IMR-90 (cell line): ENCODE measurements around the gene COL4A2. TPM values are rescaled to one million over a fixed set of nuclear protein-coding genes. Genes with fewer than 3 reads are reported as not detected.

Source experiments
- ATAC-seq: fragments of 200-7000 bp; cut with Tn5 transposase; 2 replicates; pipeline ENCODE4 v1.9.1; 2020; ENCODE audit warnings: low read depth, mild to moderate bottlenecking, moderate library complexity
- BruUV-seq: library from RNA; stranded (reverse); fragments of 400-500 nt; replicated peaks from 2 replicates; lab custom pipeline; 2021; lab: Mats Ljungman, UMichigan
- CTCF ChIA-PET: fragments of 300-600 bp; formaldehyde crosslinking; extraction: SDS; loops from one replicate; lab custom pipeline; 2021; ENCODE audit warnings: antibody characterized with exemption; lab: Yijun Ruan, JAX
- POLR2A ChIA-PET: fragments of 300-600 bp; sonication (Branson Sonifier 250); formaldehyde crosslinking; loops from one replicate; lab custom pipeline; 2022; ENCODE audit warnings: antibody characterized with exemption; ENCODE audit not compliant: unreplicated experiment; lab: Charles Lee
- DNase-seq: peaks from one replicate; pipeline ENCODE4 v3.0.0; 2013
- H2AFZ ChIP-seq: replicated peaks from 2 replicates; pipeline ENCODE3; 2013; ENCODE audit warnings: low read length, mild to moderate bottlenecking; ENCODE audit not compliant: poor library complexity
- H2AK5ac ChIP-seq: 2 replicates; pipeline ENCODE4 v1.6.1; 2013; ENCODE audit warnings: low read depth, low read length, inconsistent platforms
- H2AK9ac ChIP-seq: replicated peaks from 2 replicates; pipeline ENCODE3; 2013; ENCODE audit warnings: mild to moderate bottlenecking, low read depth, low read length, moderate library complexity; ENCODE audit not compliant: poor library complexity
- H2BK120ac ChIP-seq: 2 replicates; pipeline ENCODE4 v1.6.1; 2013; ENCODE audit warnings: low read depth, low read length, inconsistent platforms
- H2BK15ac ChIP-seq: 3 replicates; pipeline ENCODE4 v1.6.1; 2013; ENCODE audit warnings: low read depth, low read length, inconsistent platforms
- H2BK20ac ChIP-seq: 2 replicates; pipeline ENCODE4 v1.6.1; 2013; ENCODE audit warnings: low read depth, mild to moderate bottlenecking, inconsistent platforms, low read length, moderate library complexity
- H2BK5ac ChIP-seq: 2 replicates; pipeline ENCODE4 v1.6.1; 2013; ENCODE audit warnings: mild to moderate bottlenecking, low read depth, low read length, inconsistent platforms; ENCODE audit not compliant: poor library complexity, severe bottlenecking
- H3K14ac ChIP-seq: replicated peaks from 2 replicates; pipeline ENCODE4 v1.6.1; 2013; ENCODE audit warnings: low read depth, low read length, inconsistent platforms
- H3K18ac ChIP-seq: 2 replicates; pipeline ENCODE4 v1.6.1; 2013; ENCODE audit warnings: low read depth, low read length, control low read depth
- H3K23ac ChIP-seq: 2 replicates; pipeline ENCODE4 v1.6.1; 2013; ENCODE audit warnings: low read depth, low read length, inconsistent platforms
- H3K27ac ChIP-seq: 2 replicates; pipeline ENCODE4 v1.5.1; 2013; ENCODE audit warnings: mild to moderate bottlenecking, control low read depth, low read length; ENCODE audit not compliant: insufficient read depth
- H3K27me3 ChIP-seq: 2 replicates; pipeline ENCODE4 v1.6.1; 2013; ENCODE audit warnings: low read length; ENCODE audit not compliant: control insufficient read depth, insufficient read depth
- H3K36me3 ChIP-seq: 2 replicates; pipeline ENCODE4 v1.6.1; 2013; ENCODE audit warnings: low read length, mixed read lengths; ENCODE audit not compliant: control insufficient read depth, insufficient read depth
- H3K4ac ChIP-seq: 2 replicates; pipeline ENCODE4 v1.6.1; 2013; ENCODE audit warnings: low read depth, low read length, inconsistent platforms
- H3K4me1 ChIP-seq: 2 replicates; pipeline ENCODE4 v1.6.1; 2013; ENCODE audit warnings: low read length, mixed read lengths; ENCODE audit not compliant: control insufficient read depth, insufficient read depth
- H3K4me2 ChIP-seq: 2 replicates; pipeline ENCODE4 v1.6.1; 2013; ENCODE audit warnings: low read depth, mild to moderate bottlenecking, control low read depth, low read length, moderate library complexity
- H3K4me3 ChIP-seq: 2 replicates; pipeline ENCODE4 v1.5.1; 2013; ENCODE audit warnings: low read depth, mild to moderate bottlenecking, control low read depth, low read length, moderate library complexity; ENCODE audit not compliant: insufficient read depth
- H3K56ac ChIP-seq: 2 replicates; pipeline ENCODE4 v1.6.1; 2013; ENCODE audit warnings: low read length, inconsistent platforms; ENCODE audit not compliant: insufficient read depth; ENCODE audit errors: extremely low read depth
- H3K79me1 ChIP-seq, 2 experiments: 2 replicates each; pipeline ENCODE4 v1.6.1; 2013; ENCODE audit warnings: low read length in 2 of 2, inconsistent platforms in 1 of 2, low read depth in 1 of 2
- H3K9ac ChIP-seq: 2 replicates; pipeline ENCODE4 v1.6.1; 2013; ENCODE audit warnings: low read depth, low read length, control low read depth
- H3K9me1 ChIP-seq: 2 replicates; pipeline ENCODE4 v1.6.1; 2013; ENCODE audit warnings: low read length, inconsistent platforms; ENCODE audit not compliant: insufficient read depth
- H3K9me3 ChIP-seq: 2 replicates; pipeline ENCODE4 v1.6.1; 2013; ENCODE audit warnings: low read length; ENCODE audit not compliant: control insufficient read depth, insufficient read depth
- H4K20me1 ChIP-seq: 2 replicates; pipeline ENCODE4 v1.6.1; 2013; ENCODE audit warnings: low read length, inconsistent platforms; ENCODE audit not compliant: insufficient read depth
- H4K5ac ChIP-seq: 2 replicates; pipeline ENCODE4 v1.6.1; 2013; ENCODE audit warnings: mild to moderate bottlenecking, low read depth, low read length, control low read depth
- H4K8ac ChIP-seq, 2 experiments: 2 replicates each; pipeline ENCODE4 v1.6.1; 2013; ENCODE audit warnings: low read depth in 2 of 2, low read length in 2 of 2, control low read depth in 1 of 2, inconsistent platforms in 1 of 2
- H4K91ac ChIP-seq: 2 replicates; pipeline ENCODE4 v1.6.1; 2013; ENCODE audit warnings: low read depth, low read length, inconsistent platforms; ENCODE audit not compliant: insufficient read depth
- CEBPB ChIP-seq: IDR thresholded peaks from 2 replicates; pipeline ENCODE4 v1.6.1; 2012; ENCODE audit warnings: low read depth, low read length, improper control_type of control experiment
- CHD1 ChIP-seq: IDR thresholded peaks from 2 replicates; pipeline ENCODE4 v1.6.1; 2012; ENCODE audit warnings: low read depth, low read length, improper control_type of control experiment
- FOS ChIP-seq: fragments of 150-350 bp; IDR thresholded peaks from 2 replicates; pipeline ENCODE4 v1.6.1; 2016; ENCODE audit warnings: low read depth, low read length
- MAZ ChIP-seq: IDR thresholded peaks from 2 replicates; pipeline ENCODE4 v1.6.1; 2012; ENCODE audit warnings: low read depth, mild to moderate bottlenecking, low read length, improper control_type of control experiment, moderate library complexity, borderline replicate concordance
- POLR2A ChIP-seq: IDR thresholded peaks from 2 replicates; pipeline ENCODE4 v1.6.1; 2012; ENCODE audit warnings: mild to moderate bottlenecking, low read depth, low read length
- RAD21 ChIP-seq: IDR thresholded peaks from 2 replicates; pipeline ENCODE4 v1.6.1; 2012; ENCODE audit warnings: low read length, improper control_type of control experiment
- RCOR1 ChIP-seq: IDR thresholded peaks from 2 replicates; pipeline ENCODE4 v1.6.1; 2012; ENCODE audit warnings: mild to moderate bottlenecking, low read length, improper control_type of control experiment; ENCODE audit not compliant: insufficient replicate concordance
- SMC3 ChIP-seq: fragments of 150-350 bp; IDR thresholded peaks from 2 replicates; pipeline ENCODE4 v1.6.1; 2016; ENCODE audit warnings: low read depth, mild to moderate bottlenecking, antibody characterized with exemption, low read length, moderate library complexity
- WGBS, 2 experiments: methylation state at CpG; one replicate each; pipeline versions ENCODE4 v1.1.5 to v1.1.7; 2013; ENCODE audit warnings: missing lambda C conversion rate in 2 of 2; ENCODE audit not compliant: insufficient read length in 1 of 2; ENCODE audit errors: extremely low coverage in 2 of 2; 5-methylcytosine and 5-hydroxymethylcytosine counted together
- dilution Hi-C: fragments of 300-500 bp; cut with HindIII; formaldehyde crosslinking; loops from one replicate; pipeline ENCODE4 v1.14.3; 2018; ENCODE audit warnings: low sequenced_read_pairs; ENCODE audit not compliant: unreplicated experiment
- in situ Hi-C: fragments of 300-500 bp; cut with MboI; formaldehyde crosslinking; loops from 3 replicates; pipeline ENCODE4 v1.14.3; 2019; ENCODE audit warnings: low sequenced_read_pairs, inconsistent platforms, mixed read lengths
- intact Hi-C: fragments of 100-400 bp; cut with micrococcal nuclease; formaldehyde crosslinking; loops from 2 replicates; pipeline ENCODE4 v1.10.0; 2022
- polyA plus RNA-seq, 3 experiments: library from polyadenylated mRNA; depleted of rRNA; stranded (reverse); fragments of >200 nt; gene quantifications; 2 replicates each; pipeline ENCODE4 v1.2.3, GENCODE V29; 2012; ENCODE audit warnings: low replicate concordance in 1 of 3
- total RNA-seq: library from RNA; depleted of rRNA; stranded (reverse); fragments of >200 nt; gene quantifications from 2 replicates; pipeline ENCODE4 v1.2.3, GENCODE V29; 2012
- TF ChIP-seq, protein P1 (sequence below): conservative IDR thresholded peaks from 2 replicates; pipeline ENCODE4 v1.5.1; 2012; ENCODE audit warnings: mild to moderate bottlenecking, low read depth, low read length, improper control_type of control experiment
- TF ChIP-seq, protein P2 (sequence below): fragments of 150-350 bp; IDR thresholded peaks from 2 replicates; pipeline ENCODE4 v1.6.1; 2016; ENCODE audit warnings: low read depth, mild to moderate bottlenecking, low read length, moderate library complexity, borderline replicate concordance

COL4A2 gene
- total and polyA plus RNA-seq, 2 of the 4 experiments (the other 2 are of a cell fraction) = 90.7 to 457 TPM

DNA sequence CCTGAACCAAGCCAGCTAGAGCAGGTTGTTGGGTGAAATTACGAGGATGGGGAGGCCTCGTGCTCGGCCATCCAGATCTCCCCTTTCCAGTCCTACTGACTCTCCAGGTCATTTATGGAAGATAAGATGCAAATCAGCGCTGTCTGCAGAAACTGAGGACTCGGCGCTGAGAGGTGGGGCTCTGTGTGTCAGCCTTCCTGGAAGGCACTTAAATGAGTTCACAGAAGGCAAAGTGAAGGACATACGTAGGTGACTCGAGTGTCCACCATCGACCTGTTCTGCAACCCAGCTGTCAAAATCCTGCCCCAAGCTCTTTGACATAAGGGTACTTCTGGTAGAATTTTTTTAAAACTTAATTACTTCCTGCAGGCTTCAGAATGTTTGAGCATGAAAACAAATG, 168.0 kb downstream of the COL4A2 start:
- Histone ChIP-seq H3K56ac (no peak overlapping the region), H3K27ac (no peak overlapping the region), H2BK20ac (no peak overlapping the region), H2BK15ac (no peak overlapping the region), H3K9ac (no peak overlapping the region), H4K5ac (no peak overlapping the region), H2AK9ac (no peak overlapping the region), H4K91ac (no peak overlapping the region), H3K23ac (no peak overlapping the region), H4K8ac (no peak overlapping the region), H2BK5ac (no peak overlapping the region), H3K4me3 (no peak overlapping the region), H3K9me1 (peaks cover 10% of the 10 kb centered on the region), H3K4ac (no peak overlapping the region; the same call in 1 of the 2 replicates), H3K9me3 (no peaks in the 10 kb centered on the region), H2AK5ac (no peak overlapping the region), H3K4me1 (no peaks in the 10 kb centered on the region), H2BK120ac (no peak overlapping the region), H3K18ac (no peak overlapping the region), H4K20me1 (peaks cover 11% of the 10 kb centered on the region), H2AFZ (no peak overlapping the region), H3K36me3 (peaks cover 81% of the 10 kb centered on the region), H3K79me1 (peaks cover 24 to 34% of the 10 kb centered on the region in 2 experiments; a peak in 3 of 4 replicates), H3K27me3 (no peaks in the 10 kb centered on the region), H3K14ac (no peak overlapping the region), H3K4me2 (no peak overlapping the region)
- DNase-seq (no peak), ATAC-seq (no peak)
- intact Hi-C loops (no loop called here), in situ Hi-C loops (no loop called here), dilution Hi-C loops (no loop called here)
- no peak for TF ChIP-seq SMC3
- no peak for TF ChIP-seq FOS
- TF ChIP-seq MAZ = no peak
- TF ChIP-seq POLR2A = no peak
- no peak for TF ChIP-seq RCOR1
- no peak for TF ChIP-seq RAD21
- TF ChIP-seq CHD1 = no peak
- TF ChIP-seq, protein P1, sequence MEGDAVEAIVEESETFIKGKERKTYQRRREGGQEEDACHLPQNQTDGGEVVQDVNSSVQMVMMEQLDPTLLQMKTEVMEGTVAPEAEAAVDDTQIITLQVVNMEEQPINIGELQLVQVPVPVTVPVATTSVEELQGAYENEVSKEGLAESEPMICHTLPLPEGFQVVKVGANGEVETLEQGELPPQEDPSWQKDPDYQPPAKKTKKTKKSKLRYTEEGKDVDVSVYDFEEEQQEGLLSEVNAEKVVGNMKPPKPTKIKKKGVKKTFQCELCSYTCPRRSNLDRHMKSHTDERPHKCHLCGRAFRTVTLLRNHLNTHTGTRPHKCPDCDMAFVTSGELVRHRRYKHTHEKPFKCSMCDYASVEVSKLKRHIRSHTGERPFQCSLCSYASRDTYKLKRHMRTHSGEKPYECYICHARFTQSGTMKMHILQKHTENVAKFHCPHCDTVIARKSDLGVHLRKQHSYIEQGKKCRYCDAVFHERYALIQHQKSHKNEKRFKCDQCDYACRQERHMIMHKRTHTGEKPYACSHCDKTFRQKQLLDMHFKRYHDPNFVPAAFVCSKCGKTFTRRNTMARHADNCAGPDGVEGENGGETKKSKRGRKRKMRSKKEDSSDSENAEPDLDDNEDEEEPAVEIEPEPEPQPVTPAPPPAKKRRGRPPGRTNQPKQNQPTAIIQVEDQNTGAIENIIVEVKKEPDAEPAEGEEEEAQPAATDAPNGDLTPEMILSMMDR = no peak
- TF ChIP-seq, protein P2, sequence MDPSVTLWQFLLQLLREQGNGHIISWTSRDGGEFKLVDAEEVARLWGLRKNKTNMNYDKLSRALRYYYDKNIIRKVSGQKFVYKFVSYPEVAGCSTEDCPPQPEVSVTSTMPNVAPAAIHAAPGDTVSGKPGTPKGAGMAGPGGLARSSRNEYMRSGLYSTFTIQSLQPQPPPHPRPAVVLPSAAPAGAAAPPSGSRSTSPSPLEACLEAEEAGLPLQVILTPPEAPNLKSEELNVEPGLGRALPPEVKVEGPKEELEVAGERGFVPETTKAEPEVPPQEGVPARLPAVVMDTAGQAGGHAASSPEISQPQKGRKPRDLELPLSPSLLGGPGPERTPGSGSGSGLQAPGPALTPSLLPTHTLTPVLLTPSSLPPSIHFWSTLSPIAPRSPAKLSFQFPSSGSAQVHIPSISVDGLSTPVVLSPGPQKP = no peak
- TF ChIP-seq CEBPB = no peak
- BruUV-seq = no TSS peak
- CTCF ChIA-PET = no interaction called here
- no CpG with 5 or more reads among the region's 9 CpGs for WGBS, 2 experiments
- POLR2A ChIA-PET = no interaction called here
